GM18520 (cell line): ENCODE results near the gene YOD1.

Experiments
- ATAC-seq: cut with Tn5 transposase; IDR thresholded peaks from one replicate; pipeline ENCODE4 v1.9.1; 2021; ENCODE audit not compliant: unreplicated experiment

YOD1 gene

GRCh38 chr1:207073906-207074820 lies 23.2 kb upstream of the YOD1 start:
- ATAC-seq = no peak

- no peak for ATAC-seq
Measured at GRCh38 chr1:207072233-207072632, 21.2 kb upstream of the YOD1 start.

GRCh38 chr1:207071426-207071825 lies 20.4 kb upstream of the YOD1 start:
- no peak for ATAC-seq

GRCh38 chr1:207070811-207071210 lies 19.8 kb upstream of the YOD1 start:
- ATAC-seq = no peak

GRCh38 chr1:207069858-207070506 lies 19.0 kb upstream of the YOD1 start:
- ATAC-seq = no peak

- no peak for ATAC-seq
Measured at GRCh38 chr1:207069061-207069460, 18.1 kb upstream of the YOD1 start.

GRCh38 chr1:207067665-207068064 lies 16.7 kb upstream of the YOD1 start:
- no peak for ATAC-seq

GRCh38 chr1:207067185-207067584 lies 16.2 kb upstream of the YOD1 start:
- ATAC-seq = no peak

- ATAC-seq = no peak
Measured at GRCh38 chr1:207064561-207064960, 13.6 kb upstream of the YOD1 start.

- ATAC-seq = no peak
Measured at GRCh38 chr1:207063014-207063413, 12.0 kb upstream of the YOD1 start.

GRCh38 chr1:207062058-207062457 lies 11.1 kb upstream of the YOD1 start:
- ATAC-seq = no peak

- no peak for ATAC-seq
Measured at GRCh38 chr1:207060596-207060995, 9.6 kb upstream of the YOD1 start.

GRCh38 chr1:207059881-207060280 lies 8.9 kb upstream of the YOD1 start:
- no peak for ATAC-seq

GRCh38 chr1:207058878-207059867 lies 8.2 kb upstream of the YOD1 start:
- ATAC-seq = no peak

GRCh38 chr1:207058252-207058651 lies 7.2 kb upstream of the YOD1 start:
- no peak for ATAC-seq

- ATAC-seq = no peak
Measured at GRCh38 chr1:207056673-207057072, 5.7 kb upstream of the YOD1 start.

GRCh38 chr1:207055386-207056001 lies 4.5 kb upstream of the YOD1 start:
- no peak for ATAC-seq

GRCh38 chr1:207054491-207054890 lies 3.5 kb upstream of the YOD1 start:
- no peak for ATAC-seq

- ATAC-seq = peak; percentile 65
Measured at GRCh38 chr1:207052911-207053769, 2.1 kb upstream of the YOD1 start, which contains the start of gene PFKFB2. Gene PFKFB2, plus strand, starts transcription at chr1:207053275. Its CDS starts 1,443 bp downstream, at chr1:207054718.
